PFSK-1 (cell line): ENCODE measurements around the gene CDX1.

Experiments used
- FOXP2 ChIP-seq: optimal IDR thresholded peaks from 2 replicates; pipeline ENCODE3; 2011; ENCODE audit warnings: borderline replicate concordance, control low read depth, inconsistent platforms; ENCODE audit not compliant: insufficient read depth; ENCODE audit errors: extremely low read length, extremely low read depth
- POLR2AphosphoS5 ChIP-seq: IDR thresholded peaks from 2 replicates; pipeline ENCODE4 v1.6.1; 2012; ENCODE audit warnings: low read depth, mild to moderate bottlenecking, control low read depth, low read length, moderate library complexity
- SIN3A ChIP-seq: IDR thresholded peaks from 2 replicates; pipeline ENCODE4 v1.6.1; 2012; ENCODE audit warnings: mild to moderate bottlenecking, low read length, moderate library complexity, borderline replicate concordance; ENCODE audit not compliant: insufficient read depth
- TAF1 ChIP-seq: IDR thresholded peaks from 2 replicates; pipeline ENCODE4 v1.6.1; 2012; ENCODE audit warnings: low read length, control low read depth, borderline replicate concordance; ENCODE audit not compliant: insufficient read depth
- TF ChIP-seq, protein P1 (sequence below), 2 experiments: IDR thresholded peaks; 2 replicates each; pipeline versions ENCODE4 v1.6.1 to v1.8.0; 2011 to 2012; ENCODE audit warnings: low read depth in 2 of 2, low read length in 2 of 2, control low read depth in 1 of 2, inconsistent platforms in 1 of 2, mild to moderate bottlenecking in 1 of 2, moderate library complexity in 1 of 2; ENCODE audit not compliant: insufficient read depth in 1 of 2

The CDX1 gene

DNA sequence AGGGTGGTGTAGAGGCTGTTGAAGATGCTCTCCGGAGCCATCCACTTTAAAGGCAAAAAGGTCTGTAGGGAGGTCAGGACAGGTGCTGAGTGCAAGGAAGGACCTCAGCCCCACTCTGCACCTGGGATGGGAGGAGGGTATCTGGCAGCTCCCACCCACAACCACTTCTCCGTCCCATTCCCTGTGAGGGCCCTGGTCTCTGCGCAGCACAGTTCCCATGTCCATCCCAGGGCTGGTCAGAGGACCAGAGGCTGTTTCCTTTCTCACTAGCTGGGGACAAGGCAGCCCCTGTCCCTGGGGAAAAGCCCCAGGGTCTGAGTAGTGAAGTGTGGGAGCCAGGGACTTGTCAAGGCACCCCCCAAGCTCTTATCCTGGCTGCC lies 46.5 kb upstream of the CDX1 start:
- TF ChIP-seq, protein P1, sequence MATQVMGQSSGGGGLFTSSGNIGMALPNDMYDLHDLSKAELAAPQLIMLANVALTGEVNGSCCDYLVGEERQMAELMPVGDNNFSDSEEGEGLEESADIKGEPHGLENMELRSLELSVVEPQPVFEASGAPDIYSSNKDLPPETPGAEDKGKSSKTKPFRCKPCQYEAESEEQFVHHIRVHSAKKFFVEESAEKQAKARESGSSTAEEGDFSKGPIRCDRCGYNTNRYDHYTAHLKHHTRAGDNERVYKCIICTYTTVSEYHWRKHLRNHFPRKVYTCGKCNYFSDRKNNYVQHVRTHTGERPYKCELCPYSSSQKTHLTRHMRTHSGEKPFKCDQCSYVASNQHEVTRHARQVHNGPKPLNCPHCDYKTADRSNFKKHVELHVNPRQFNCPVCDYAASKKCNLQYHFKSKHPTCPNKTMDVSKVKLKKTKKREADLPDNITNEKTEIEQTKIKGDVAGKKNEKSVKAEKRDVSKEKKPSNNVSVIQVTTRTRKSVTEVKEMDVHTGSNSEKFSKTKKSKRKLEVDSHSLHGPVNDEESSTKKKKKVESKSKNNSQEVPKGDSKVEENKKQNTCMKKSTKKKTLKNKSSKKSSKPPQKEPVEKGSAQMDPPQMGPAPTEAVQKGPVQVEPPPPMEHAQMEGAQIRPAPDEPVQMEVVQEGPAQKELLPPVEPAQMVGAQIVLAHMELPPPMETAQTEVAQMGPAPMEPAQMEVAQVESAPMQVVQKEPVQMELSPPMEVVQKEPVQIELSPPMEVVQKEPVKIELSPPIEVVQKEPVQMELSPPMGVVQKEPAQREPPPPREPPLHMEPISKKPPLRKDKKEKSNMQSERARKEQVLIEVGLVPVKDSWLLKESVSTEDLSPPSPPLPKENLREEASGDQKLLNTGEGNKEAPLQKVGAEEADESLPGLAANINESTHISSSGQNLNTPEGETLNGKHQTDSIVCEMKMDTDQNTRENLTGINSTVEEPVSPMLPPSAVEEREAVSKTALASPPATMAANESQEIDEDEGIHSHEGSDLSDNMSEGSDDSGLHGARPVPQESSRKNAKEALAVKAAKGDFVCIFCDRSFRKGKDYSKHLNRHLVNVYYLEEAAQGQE (IDR thresholded peaks at IDR 0.05; ENCODE audit: insufficient read depth in 1 of 2, low read depth in 2 of 2, low read length in 2 of 2): no peak
- no peak for TF ChIP-seq POLR2AphosphoS5
- no peak for TF ChIP-seq TAF1
- no peak for TF ChIP-seq FOXP2
- TF ChIP-seq SIN3A: no peak

DNA sequence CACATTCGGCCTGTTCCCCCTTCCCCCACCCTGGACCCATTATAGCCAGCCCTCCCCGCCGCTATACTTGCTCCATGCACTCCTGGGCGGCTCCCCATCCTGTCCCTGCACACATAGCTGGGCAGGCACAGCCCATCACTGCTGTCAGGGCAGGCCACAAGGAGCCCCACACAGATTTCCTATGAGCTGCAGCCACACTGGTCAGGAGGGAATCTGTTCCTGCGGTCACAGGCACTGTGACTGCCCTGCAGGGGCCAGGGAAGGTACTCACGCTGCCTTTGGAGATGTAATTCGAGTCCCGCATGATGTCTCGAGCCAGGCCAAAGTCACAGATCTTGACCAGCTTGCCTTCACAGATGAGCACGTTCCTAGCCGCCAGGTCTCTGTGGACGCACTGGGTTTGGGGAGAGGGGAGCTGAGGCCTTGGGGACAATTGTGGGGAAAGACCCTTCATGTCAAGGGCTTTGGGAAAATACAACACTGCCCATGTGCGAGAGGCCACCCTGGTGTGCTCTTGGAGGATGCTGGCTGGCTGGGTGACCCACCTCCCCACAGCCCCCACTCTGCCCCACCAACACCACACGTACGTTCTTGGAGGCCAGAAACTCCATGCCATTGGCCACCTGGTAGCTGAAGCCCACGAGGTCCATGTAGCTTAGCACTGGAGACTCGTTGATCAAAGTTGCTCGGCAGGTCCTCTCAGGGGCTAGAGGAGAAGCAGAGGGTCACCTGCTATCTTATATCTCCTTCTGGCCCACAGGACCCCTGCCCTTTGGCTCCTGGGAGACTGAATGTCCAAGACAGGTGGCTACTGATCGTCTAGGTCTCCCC lies 45.7 kb upstream of the CDX1 start:
- TF ChIP-seq SIN3A: no peak
- TF ChIP-seq TAF1: no peak
- no peak for TF ChIP-seq POLR2AphosphoS5
- TF ChIP-seq, protein P1 (IDR thresholded peaks at IDR 0.05; ENCODE audit: insufficient read depth in 1 of 2, low read depth in 2 of 2, low read length in 2 of 2): no peak
- no peak for TF ChIP-seq FOXP2

DNA sequence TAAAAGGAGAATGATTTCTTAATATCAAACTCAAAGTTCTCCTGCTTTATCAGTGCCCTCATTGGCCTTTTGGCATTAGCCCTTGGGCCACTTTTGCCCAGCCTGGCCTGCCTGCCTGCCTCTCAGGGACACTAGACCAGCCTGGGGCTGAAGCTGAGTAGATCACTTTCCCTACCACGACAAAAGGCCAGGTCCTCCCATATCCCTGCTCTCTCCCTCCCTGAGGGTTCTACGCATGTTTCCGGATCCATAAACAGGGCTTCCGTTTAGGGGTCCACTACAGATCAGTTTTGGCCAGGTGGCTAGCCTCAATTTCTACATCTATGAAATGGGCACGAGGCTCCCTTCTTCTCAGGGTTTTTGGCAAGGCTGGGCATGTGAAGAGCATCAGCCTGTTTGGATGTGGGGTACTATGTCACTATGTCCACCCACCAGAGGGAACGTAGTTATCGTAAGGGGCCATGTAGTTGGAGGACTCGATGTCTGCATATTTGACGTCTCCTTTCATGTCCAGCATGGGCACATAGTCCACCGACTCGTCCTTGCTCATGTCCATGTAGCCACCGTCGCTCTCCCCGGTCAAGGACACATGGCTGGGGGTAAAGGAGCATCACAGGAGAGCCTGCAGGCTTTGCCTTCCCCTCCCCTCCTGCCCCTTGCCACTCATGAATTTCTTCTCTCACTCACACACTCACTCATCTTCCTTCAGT lies 45.0 kb upstream of the CDX1 start:
- no peak for TF ChIP-seq TAF1
- TF ChIP-seq SIN3A: no peak
- no peak for TF ChIP-seq POLR2AphosphoS5
- TF ChIP-seq FOXP2: no peak
- TF ChIP-seq, protein P1 (IDR thresholded peaks at IDR 0.05; ENCODE audit: insufficient read depth in 1 of 2, low read depth in 2 of 2, low read length in 2 of 2): no peak

DNA sequence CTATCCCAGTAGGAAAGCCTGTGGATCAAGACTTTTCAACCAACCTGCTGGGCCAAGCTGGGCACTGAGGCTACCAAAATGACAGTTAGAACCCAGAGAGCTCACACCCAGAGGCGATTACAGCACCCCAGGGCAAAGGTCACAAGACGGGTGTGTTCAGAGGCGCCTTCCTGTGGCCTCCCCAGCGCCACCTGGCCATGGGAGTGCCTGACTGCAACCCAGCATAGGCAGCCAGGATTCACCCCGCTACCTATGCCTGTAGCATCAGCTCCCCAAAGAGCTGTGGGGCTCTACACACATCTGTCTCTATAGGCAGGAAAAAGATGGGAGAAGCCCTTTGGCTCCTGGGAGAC lies 44.4 kb upstream of the CDX1 start:
- no peak for TF ChIP-seq SIN3A
- TF ChIP-seq FOXP2: no peak

DNA sequence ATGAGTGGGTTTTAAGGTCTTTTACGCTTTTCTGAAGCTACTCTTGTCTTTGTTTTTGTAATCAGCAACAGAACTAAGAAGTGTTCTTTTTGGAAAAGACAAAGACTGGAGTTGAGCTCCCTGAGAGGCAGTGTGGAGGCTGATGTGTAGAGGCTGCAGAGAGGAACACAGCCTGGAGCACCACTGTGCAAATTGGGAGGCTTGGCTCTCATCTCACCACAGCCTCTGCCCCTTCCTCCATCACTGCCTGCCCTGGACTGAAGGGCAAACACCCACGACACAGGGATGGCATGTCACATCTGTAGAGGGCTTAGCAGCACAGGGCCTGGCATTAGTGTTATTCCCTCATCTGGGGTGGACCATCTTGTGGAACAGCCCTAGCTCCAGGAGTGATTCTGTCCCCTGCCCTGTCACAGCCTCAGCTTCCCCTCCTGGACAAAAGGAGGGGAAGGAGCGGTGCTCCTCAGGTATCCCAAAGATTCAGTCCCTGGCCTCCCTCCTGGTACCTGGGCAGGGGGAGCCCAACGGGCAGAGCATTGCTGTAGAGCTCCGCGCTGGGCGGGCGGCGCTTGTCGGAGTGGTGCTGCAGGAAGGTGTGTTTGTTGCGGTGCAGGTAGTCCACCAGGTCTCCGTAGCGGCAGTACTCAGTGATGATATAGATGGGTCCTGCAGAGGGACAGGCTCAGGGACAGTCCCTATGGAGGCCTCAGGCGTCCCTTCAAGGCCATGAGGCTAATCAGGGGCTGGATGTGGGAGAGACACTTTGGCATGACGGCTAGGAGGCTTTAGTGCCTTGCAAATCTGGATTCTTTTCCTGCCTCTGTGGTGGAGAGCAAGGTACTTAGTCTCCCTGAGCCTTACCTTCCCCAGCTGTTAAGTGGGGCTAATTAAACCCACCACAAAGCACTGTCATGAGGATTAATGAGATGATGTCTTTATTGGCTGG lies 43.8 kb upstream of the CDX1 start:
- TF ChIP-seq SIN3A (no peak), POLR2AphosphoS5 (no peak), FOXP2 (no peak), TAF1 (no peak)
- TF ChIP-seq, protein P1 (IDR thresholded peaks at IDR 0.05; ENCODE audit: insufficient read depth in 1 of 2, low read depth in 2 of 2, low read length in 2 of 2): no peak
